ENCODE data around the gene SLC39A5.

DNA sequence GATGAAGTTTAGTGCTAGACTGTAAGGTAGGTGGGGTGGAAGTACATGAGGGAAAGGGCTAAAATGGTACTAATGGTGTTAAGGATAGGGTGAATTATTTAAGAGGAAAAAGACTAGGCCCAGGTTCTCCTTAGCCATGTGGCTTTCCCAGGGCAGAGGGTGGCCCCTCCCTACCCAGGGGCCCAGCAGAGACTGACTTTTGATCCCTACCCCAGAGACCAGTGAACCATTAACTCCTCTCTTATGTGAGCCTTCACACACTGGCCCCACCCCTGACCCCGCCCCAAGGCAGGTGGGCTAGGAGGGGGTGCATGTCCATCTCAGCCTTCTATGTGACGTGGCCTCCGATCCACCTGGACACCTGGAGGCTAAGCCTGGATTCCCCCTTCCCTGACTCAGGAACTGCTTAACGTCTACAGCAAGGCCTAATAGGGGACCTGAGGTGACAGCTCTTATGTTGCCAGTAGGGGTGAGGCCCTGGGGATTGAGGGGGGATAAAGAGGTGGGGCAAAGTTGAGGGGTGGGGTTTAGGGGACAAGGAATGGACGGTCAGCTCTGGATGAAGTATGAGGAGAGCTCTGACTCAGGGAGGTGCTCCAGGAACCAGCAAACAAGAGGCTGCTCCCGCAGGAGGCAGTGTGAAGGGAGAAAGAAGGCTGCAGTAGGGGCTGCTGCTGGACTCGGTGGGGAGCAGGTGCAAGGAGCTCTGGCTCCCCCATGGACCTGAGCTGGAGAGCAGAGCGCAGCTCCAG, 757 bp downstream of the SLC39A5 start:
- TF ChIP-seq, protein P1, sequence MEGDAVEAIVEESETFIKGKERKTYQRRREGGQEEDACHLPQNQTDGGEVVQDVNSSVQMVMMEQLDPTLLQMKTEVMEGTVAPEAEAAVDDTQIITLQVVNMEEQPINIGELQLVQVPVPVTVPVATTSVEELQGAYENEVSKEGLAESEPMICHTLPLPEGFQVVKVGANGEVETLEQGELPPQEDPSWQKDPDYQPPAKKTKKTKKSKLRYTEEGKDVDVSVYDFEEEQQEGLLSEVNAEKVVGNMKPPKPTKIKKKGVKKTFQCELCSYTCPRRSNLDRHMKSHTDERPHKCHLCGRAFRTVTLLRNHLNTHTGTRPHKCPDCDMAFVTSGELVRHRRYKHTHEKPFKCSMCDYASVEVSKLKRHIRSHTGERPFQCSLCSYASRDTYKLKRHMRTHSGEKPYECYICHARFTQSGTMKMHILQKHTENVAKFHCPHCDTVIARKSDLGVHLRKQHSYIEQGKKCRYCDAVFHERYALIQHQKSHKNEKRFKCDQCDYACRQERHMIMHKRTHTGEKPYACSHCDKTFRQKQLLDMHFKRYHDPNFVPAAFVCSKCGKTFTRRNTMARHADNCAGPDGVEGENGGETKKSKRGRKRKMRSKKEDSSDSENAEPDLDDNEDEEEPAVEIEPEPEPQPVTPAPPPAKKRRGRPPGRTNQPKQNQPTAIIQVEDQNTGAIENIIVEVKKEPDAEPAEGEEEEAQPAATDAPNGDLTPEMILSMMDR (IDR thresholded peaks at IDR 0.05), result no peak
- no peak for TF ChIP-seq POLR2A (IDR thresholded peaks at IDR 0.05)
